Activated CD8-positive, alpha-beta T cell treated with anti-CD3 and anti-CD28 coated beads, Interleukin-2, amount 10 ng/mL, durations not matched to agents 7 days and 5 days (primary cell): Measurements from ENCODE around the gene LCN15. TPM values are rescaled to one million over a fixed set of nuclear protein-coding genes. Genes with fewer than 3 reads are reported as not detected.
A peak's percentile ranks its signal among the peaks of the same experiment; 100 is the strongest.

Experiments used
- ATAC-seq: fragments of 150-1000 bp; cut with Tn5 transposase; one replicate; pipeline ENCODE4 v1.10.0; 2021; ENCODE audit warnings: moderate library complexity
- CTCF ChIA-PET: fragments of 350-600 bp; sonication (Branson Sonifier 250); formaldehyde crosslinking; loops from one replicate; lab custom pipeline; 2021; ENCODE audit warnings: antibody characterized with exemption; lab: Charles Lee
- POLR2A ChIA-PET: fragments of 350-600 bp; sonication (Branson Sonifier 250); formaldehyde crosslinking; loops from one replicate; lab custom pipeline; 2021; ENCODE audit warnings: antibody characterized with exemption; lab: Charles Lee
- DNase-seq: peaks from one replicate; pipeline ENCODE4 v3.0.0-alpha.2; 2020
- H3K27ac Mint-ChIP-seq: one replicate; pipeline ENCODE4 v1.8.0; 2021; ENCODE audit warnings: mild to moderate bottlenecking, mixed read lengths
- H3K27me3 Mint-ChIP-seq: one replicate; pipeline ENCODE4 v1.8.0; 2021; ENCODE audit warnings: low read depth, mixed read lengths
- H3K36me3 Mint-ChIP-seq: one replicate; pipeline ENCODE4 v1.8.0; 2021; ENCODE audit warnings: low read depth, mixed read lengths
- H3K4me1 Mint-ChIP-seq: one replicate; pipeline ENCODE4 v1.8.0; 2021; ENCODE audit warnings: low read depth, mixed read lengths
- H3K4me3 Mint-ChIP-seq: one replicate; pipeline ENCODE4 v1.8.0; 2021; ENCODE audit warnings: mild to moderate bottlenecking, mixed read lengths
- H3K9me3 Mint-ChIP-seq: one replicate; pipeline ENCODE4 v1.8.0; 2022; ENCODE audit warnings: mixed read lengths; ENCODE audit not compliant: insufficient read depth
- total RNA-seq, 2 experiments: library from RNA; stranded (reverse); gene quantifications; one replicate each; pipeline ENCODE4 v1.2.3, GENCODE V29; 2021

Gene LCN15
- total RNA-seq, result not detected

- H3K36me3 Mint-ChIP-seq, result no peaks in the 10 kb centered on the region
- no peaks in the 10 kb centered on the region for H3K9me3 Mint-ChIP-seq
- H3K27ac Mint-ChIP-seq, result no peak within 1 kb of the TSS
- ATAC-seq (no peak), DNase-seq (no peak)
- ChIA-PET POLR2A (interaction anchor here (1.4 kb wide), 1 partner anchor 37 kb away, joined by 5 read pairs; no protein-coding TSS in a partner anchor), CTCF (no interaction called here)
- no peak within 1 kb of the TSS for H3K4me3 Mint-ChIP-seq
- H3K27me3 Mint-ChIP-seq, result no peaks in the 10 kb centered on the region
- H3K4me1 Mint-ChIP-seq, result peaks cover 11% of the 10 kb centered on the region
Observed at GRCh38 chr9:136764301-136764891, at the start of gene LCN15. Gene LCN15, minus strand, starts transcription at chr9:136764518. Its CDS starts 30 bp downstream, at chr9:136764488.

- POLR2A ChIA-PET, result interaction anchor here (0.7 to 1.3 kb wide), 3 partner anchors 35 to 126 kb away, joined by 3 read pairs; no protein-coding TSS in a partner anchor
- DNase-seq, result no peak
- Mint-ChIP-seq H3K27ac (peak overlapping the region; percentile 15), H3K36me3 (peaks cover 28% of the 10 kb centered on the region), H3K27me3 (no peaks in the 10 kb centered on the region), H3K4me3 (peak overlapping the region; percentile 72), H3K4me1 (peaks cover 49% of the 10 kb centered on the region), H3K9me3 (no peaks in the 10 kb centered on the region)
- CTCF ChIA-PET, result interaction anchor here (0.9 to 4.4 kb wide), 4 partner anchors 17 to 259 kb away, joined by 3 to 29 read pairs (median 6); partner anchors contain the start of gene TMEM141
- no peak for ATAC-seq
Observed at GRCh38 chr9:136808806-136809158, 44.5 kb upstream of the LCN15 start.

GRCh38 chr9:136808075-136808805, 43.9 kb upstream of the LCN15 start:
- POLR2A ChIA-PET, result interaction anchor here (0.6 to 1.8 kb wide), 8 partner anchors 7 to 433 kb away, joined by 3 to 8 read pairs (median 3); partner anchors contain the start of gene TUBB4B
- Mint-ChIP-seq H3K4me1 (peaks cover 43% of the 10 kb centered on the region), H3K27me3 (no peaks in the 10 kb centered on the region), H3K36me3 (peaks cover 22% of the 10 kb centered on the region), H3K4me3 (peak overlapping the region; percentile 78), H3K9me3 (no peaks in the 10 kb centered on the region), H3K27ac (peak overlapping the region; percentile 75)
- DNase-seq (peak; percentile 52), ATAC-seq (peak; percentile 47)
- CTCF ChIA-PET, result interaction anchor here (0.9 to 4.4 kb wide), 7 partner anchors 8 to 260 kb away, joined by 3 to 29 read pairs (median 7); partner anchors contain the start of genes AJM1 and TMEM141

GRCh38 chr9:136807281-136808074, 43.2 kb upstream of the LCN15 start, which contains the start of gene RABL6:
Gene RABL6, plus strand, starts transcription at chr9:136807948. Its CDS starts 249 bp downstream, at chr9:136808197.
- peaks cover 36% of the 10 kb centered on the region for H3K4me1 Mint-ChIP-seq
- ChIA-PET POLR2A (interaction anchor here (0.6 to 1.8 kb wide), 11 partner anchors 8 to 445 kb away, joined by 3 to 8 read pairs (median 3); partner anchors contain the start of genes TPRN, TRAF2 and TUBB4B), CTCF (interaction anchor here (0.9 to 4.4 kb wide), 7 partner anchors 9 to 210 kb away, joined by 3 to 29 read pairs (median 7); partner anchors contain the start of genes AJM1 and TMEM141)
- peak; percentile 89 for ATAC-seq
- peak within 1 kb of the TSS; percentile 84 for H3K27ac Mint-ChIP-seq
- peak; percentile 82 for DNase-seq
- H3K9me3 Mint-ChIP-seq, result no peaks in the 10 kb centered on the region
- H3K4me3 Mint-ChIP-seq, result peak within 1 kb of the TSS; percentile 85
- H3K27me3 Mint-ChIP-seq, result no peaks in the 10 kb centered on the region
- H3K36me3 Mint-ChIP-seq, result peaks cover 15% of the 10 kb centered on the region

GRCh38 chr9:136806631-136807201, 42.4 kb upstream of the LCN15 start:
- Mint-ChIP-seq H3K36me3 (peaks cover 15% of the 10 kb centered on the region), H3K4me1 (peaks cover 30% of the 10 kb centered on the region), H3K27me3 (peaks cover 6% of the 10 kb centered on the region), H3K4me3 (peak overlapping the region; percentile 85), H3K9me3 (no peaks in the 10 kb centered on the region), H3K27ac (peak overlapping the region; percentile 84)
- DNase-seq, result no peak
- ChIA-PET POLR2A (interaction anchor here (0.6 to 1.8 kb wide), 10 partner anchors 9 to 444 kb away, joined by 3 to 8 read pairs (median 3); partner anchors contain the start of genes MAN1B1, TPRN and TRAF2), CTCF (interaction anchor here (0.9 to 4.4 kb wide), 7 partner anchors 9 to 141 kb away, joined by 3 to 29 read pairs (median 7); partner anchors contain the start of genes AJM1 and TMEM141)
- no peak for ATAC-seq

- no peaks in the 10 kb centered on the region for H3K9me3 Mint-ChIP-seq
- peak overlapping the region; percentile 85 for H3K4me3 Mint-ChIP-seq
- CTCF ChIA-PET, result interaction anchor here (0.9 to 4.4 kb wide), 4 partner anchors 10 to 36 kb away, joined by 3 to 29 read pairs (median 15); partner anchors contain the start of genes AJM1 and TMEM141
- peaks cover 15% of the 10 kb centered on the region for H3K36me3 Mint-ChIP-seq
- H3K4me1 Mint-ChIP-seq, result peaks cover 33% of the 10 kb centered on the region
- H3K27ac Mint-ChIP-seq, result no peak overlapping the region
- peaks cover 8% of the 10 kb centered on the region for H3K27me3 Mint-ChIP-seq
- ATAC-seq (no peak), DNase-seq (no peak)
- POLR2A ChIA-PET, result interaction anchor here (1.0 to 1.6 kb wide), 4 partner anchors 42 to 281 kb away, joined by 3 read pairs; partner anchors contain the start of genes MAN1B1 and TRAF2
Observed at GRCh38 chr9:136806067-136806466, 41.7 kb upstream of the LCN15 start.

- ATAC-seq (no peak), DNase-seq (no peak)
- H3K27me3 Mint-ChIP-seq, result peaks cover 14% of the 10 kb centered on the region
- peaks cover 11% of the 10 kb centered on the region for H3K36me3 Mint-ChIP-seq
- no peak overlapping the region for H3K4me3 Mint-ChIP-seq
- H3K27ac Mint-ChIP-seq, result no peak overlapping the region
- ChIA-PET POLR2A (interaction anchor here (1.6 kb wide), 1 partner anchor 43 kb away, joined by 3 read pairs; no protein-coding TSS in a partner anchor), CTCF (interaction anchor here (0.9 to 4.4 kb wide), 3 partner anchors 14 to 37 kb away, joined by 3 to 29 read pairs (median 23); partner anchors contain the start of genes AJM1 and TMEM141)
- H3K4me1 Mint-ChIP-seq, result peaks cover 37% of the 10 kb centered on the region
- H3K9me3 Mint-ChIP-seq, result no peaks in the 10 kb centered on the region
Observed at GRCh38 chr9:136805207-136805740, 41.0 kb upstream of the LCN15 start.

- Mint-ChIP-seq H3K4me1 (peaks cover 33% of the 10 kb centered on the region), H3K27me3 (peaks cover 15% of the 10 kb centered on the region), H3K9me3 (no peaks in the 10 kb centered on the region), H3K4me3 (no peak overlapping the region), H3K27ac (no peak overlapping the region), H3K36me3 (peaks cover 6% of the 10 kb centered on the region)
- DNase-seq, result no peak
- ChIA-PET POLR2A (no interaction called here), CTCF (interaction anchor here (1.5 kb wide), 1 partner anchor 38 kb away, joined by 4 read pairs; the partner anchor contains the start of gene AJM1)
- no peak for ATAC-seq
Observed at GRCh38 chr9:136804509-136805206, 40.3 kb upstream of the LCN15 start.

- Mint-ChIP-seq H3K27ac (no peak overlapping the region), H3K4me1 (peaks cover 30% of the 10 kb centered on the region), H3K9me3 (no peaks in the 10 kb centered on the region), H3K36me3 (peaks cover 3% of the 10 kb centered on the region), H3K27me3 (peaks cover 15% of the 10 kb centered on the region), H3K4me3 (no peak overlapping the region)
- DNase-seq (no peak), ATAC-seq (no peak)
- POLR2A ChIA-PET, result interaction anchor here (1.0 kb wide), 1 partner anchor 12 kb away, joined by 5 read pairs; no protein-coding TSS in a partner anchor
- CTCF ChIA-PET, result interaction anchor here (1.5 to 1.7 kb wide), 2 partner anchors 11 to 39 kb away, joined by 4 to 9 read pairs; partner anchors contain the start of gene AJM1
Observed at GRCh38 chr9:136803551-136804508, 39.5 kb upstream of the LCN15 start.
